A549 (cell line): ENCODE data around the gene PAEP. TPM values are rescaled to one million over a fixed set of nuclear protein-coding genes. Genes with fewer than 3 reads are reported as not detected.

Source experiments
- ATAC-seq, 2 experiments: fragments of 200-7000 bp in 1 of 2; fragments of >200 bp in 1 of 2; cut with Nextera tagmentation in 1 of 2; cut with Tn5 transposase in 1 of 2; 3 replicates each; pipeline versions ENCODE4 v1.8.0 to v1.9.1; 2018 to 2020; ENCODE audit warnings: mild to moderate bottlenecking in 1 of 2, moderate library complexity in 1 of 2
- CTCF ChIA-PET: fragments of 300-600 bp; sonication (Branson Sonifier 250); formaldehyde crosslinking; extraction: SDS; loops from one replicate; lab custom pipeline; 2021; ENCODE audit warnings: antibody characterized with exemption, inconsistent platforms; lab: Yijun Ruan, JAX
- POLR2A ChIA-PET: fragments of 350-600 bp; formaldehyde crosslinking; extraction: SDS; loops from one replicate; lab custom pipeline; 2021; ENCODE audit warnings: antibody characterized with exemption, inconsistent platforms; lab: Yijun Ruan, JAX
- DNase-seq, 2 experiments: peaks; one replicate each; pipeline versions ENCODE4 v3.0.0 to v3.0.0-alpha.2; 2011 to 2016; ENCODE audit warnings: low read depth in 1 of 2, low spot score in 1 of 2
- FAIRE-seq: peaks from 2 replicates; lab custom pipeline; 2011; peaks lifted over from hg19 to GRCh38; lab: Jason Lieb, UNC
- H3K27ac ChIP-seq, 2 experiments: fragments of >200 bp; sonication (Bioruptor Twin); formaldehyde crosslinking; 3 replicates each; pipeline ENCODE4 v1.5.1; 2016 to 2017
- H3K4me1 ChIP-seq: fragments of >200 bp; sonication (Bioruptor Twin); formaldehyde crosslinking; 3 replicates; pipeline ENCODE4 v1.6.1; 2016
- H3K4me2 ChIP-seq: fragments of >200 bp; sonication (Bioruptor Twin); formaldehyde crosslinking; 3 replicates; pipeline ENCODE4 v1.6.1; 2016
- H3K4me3 ChIP-seq: fragments of >200 bp; sonication (Bioruptor Twin); formaldehyde crosslinking; 3 replicates; pipeline ENCODE4 v1.5.1; 2016
- H3K9me3 ChIP-seq: fragments of >200 bp; sonication (Bioruptor Twin); formaldehyde crosslinking; 3 replicates; pipeline ENCODE4 v1.6.1; 2016
- BCL3 ChIP-seq: fragments of >200 bp; sonication (Bioruptor Twin); formaldehyde crosslinking; IDR thresholded peaks from 3 replicates; pipeline ENCODE4 v1.6.1; 2016
- BHLHE40 ChIP-seq: IDR thresholded peaks from 2 replicates; pipeline ENCODE4 v1.6.1; 2012; ENCODE audit warnings: low read depth, low read length, inconsistent platforms
- CBX2 ChIP-seq: fragments of 200-600 bp; sonication (generic); IDR thresholded peaks from 2 replicates; pipeline ENCODE4 v1.6.1; 2016; ENCODE audit warnings: low read depth, mild to moderate bottlenecking, borderline replicate concordance
- CEBPB ChIP-seq, 2 experiments: fragments of >200 bp in 1 of 2; sonication (Bioruptor Twin) in 1 of 2; formaldehyde crosslinking in 1 of 2; IDR thresholded peaks; 2 replicates each; pipeline ENCODE4 v1.6.1; 2012 to 2016
- EHMT2 ChIP-seq: fragments of 200-600 bp; sonication (generic); IDR thresholded peaks from 2 replicates; pipeline ENCODE4 v1.6.1; 2016; ENCODE audit warnings: antibody characterized with exemption, low read depth, mild to moderate bottlenecking, moderate library complexity
- ELK1 ChIP-seq: fragments of 150-350 bp; IDR thresholded peaks from 2 replicates; pipeline ENCODE4 v1.6.1; 2014; ENCODE audit warnings: low read depth, mild to moderate bottlenecking, low read length
- HDAC2 ChIP-seq: fragments of 200-600 bp; sonication (generic); IDR thresholded peaks from 2 replicates; pipeline ENCODE4 v1.6.1; 2016
- HEYL ChIP-seq: fragments of 250-450 bp; sonication (Bioruptor Pico); IDR thresholded peaks from 2 replicates; pipeline ENCODE4 v1.8.0; 2021; ENCODE audit warnings: mild to moderate bottlenecking, moderate library complexity
- HOXA7 ChIP-seq: fragments of 250-450 bp; sonication (Bioruptor Pico); IDR thresholded peaks from 2 replicates; pipeline ENCODE4 v1.5.0; 2020; ENCODE audit warnings: mild to moderate bottlenecking, moderate library complexity
- HOXB13 ChIP-seq: fragments of 250-450 bp; sonication (Bioruptor Pico); IDR thresholded peaks from 2 replicates; pipeline ENCODE4 v1.5.0; 2020; ENCODE audit warnings: low read depth, mild to moderate bottlenecking, moderate library complexity
- KDM5A ChIP-seq: fragments of 200-600 bp; sonication (generic); IDR thresholded peaks from 2 replicates; pipeline ENCODE4 v1.6.1; 2016; ENCODE audit warnings: antibody characterized with exemption, mild to moderate bottlenecking
- MAFK ChIP-seq: fragments of 450-650 bp; IDR thresholded peaks from 2 replicates; pipeline ENCODE4 v1.6.1; 2014; ENCODE audit not compliant: partially characterized antibody
- MAX ChIP-seq: IDR thresholded peaks from 2 replicates; pipeline ENCODE4 v1.6.1; 2012
- PBX3 ChIP-seq: IDR thresholded peaks from 2 replicates; pipeline ENCODE4 v1.6.1; 2012
- RAD21 ChIP-seq, 2 experiments: fragments of >200 bp in 1 of 2; sonication (Bioruptor Twin) in 1 of 2; formaldehyde crosslinking in 1 of 2; IDR thresholded peaks in 1 of 2; conservative IDR thresholded peaks in 1 of 2; 2 replicates in 1 of 2; 3 replicates in 1 of 2; pipeline ENCODE4 v1.6.1; 2012 to 2018; ENCODE audit warnings: inconsistent platforms in 1 of 2
- RARB ChIP-seq: fragments of 250-450 bp; sonication (Bioruptor Pico); IDR thresholded peaks from 2 replicates; pipeline ENCODE4 v1.8.0; 2021; ENCODE audit warnings: mild to moderate bottlenecking, moderate library complexity
- RFX5 ChIP-seq: fragments of 450-650 bp; IDR thresholded peaks from 2 replicates; pipeline ENCODE4 v1.7.1; 2014; ENCODE audit warnings: antibody characterized with exemption, mild to moderate bottlenecking, moderate library complexity
- RNF2 ChIP-seq: fragments of 200-600 bp; sonication (generic); IDR thresholded peaks from 2 replicates; pipeline ENCODE4 v1.6.1; 2016; ENCODE audit warnings: low read depth, mild to moderate bottlenecking, antibody characterized with exemption, moderate library complexity, borderline replicate concordance
- SREBF2 ChIP-seq: fragments of 450-650 bp; IDR thresholded peaks from 2 replicates; pipeline ENCODE4 v1.6.1; 2014; ENCODE audit warnings: mild to moderate bottlenecking, moderate library complexity
- TP53 ChIP-seq: fragments of 250-450 bp; sonication (Bioruptor Pico); IDR thresholded peaks from 2 replicates; pipeline ENCODE4 v1.5.0; 2021; ENCODE audit warnings: mild to moderate bottlenecking, moderate library complexity
- ZFP36 ChIP-seq: fragments of 450-650 bp; IDR thresholded peaks from 2 replicates; pipeline ENCODE4 v1.6.1; 2014; ENCODE audit warnings: borderline replicate concordance; ENCODE audit not compliant: partially characterized antibody
- ZNF302 ChIP-seq: fragments of 250-450 bp; sonication (Bioruptor Pico); IDR thresholded peaks from 2 replicates; pipeline ENCODE4 v1.9.0; 2021; ENCODE audit warnings: inconsistent platforms, mild to moderate bottlenecking, moderate library complexity
- ZSCAN20 ChIP-seq: fragments of 250-450 bp; sonication (Bioruptor Pico); IDR thresholded peaks from 2 replicates; pipeline ENCODE4 v1.8.0; 2022; ENCODE audit warnings: mild to moderate bottlenecking, moderate library complexity
- WGBS: methylation state at CpG from one replicate; pipeline ENCODE4 v1.1.6; 2017; ENCODE audit errors: missing lambda C conversion rate; 5-methylcytosine and 5-hydroxymethylcytosine counted together
- polyA plus RNA-seq, 4 experiments: library from polyadenylated mRNA; depleted of rRNA in 3 of 4; stranded (reverse); fragments of >200 nt; fragmentation: RNase III in 1 of 4; extraction: RNeasy Plus Mini Kit Qiagen cat#74134 plus additional on column Dnase treatment in 1 of 4; gene quantifications; 2 replicates in 3 of 4; 3 replicates in 1 of 4; pipeline ENCODE4 v1.2.3, GENCODE V29; 2011 to 2017
- TF ChIP-seq, protein P1 (sequence below): fragments of >200 bp; sonication (Bioruptor Twin); formaldehyde crosslinking; IDR thresholded peaks from 2 replicates; pipeline ENCODE4 v1.6.1; 2016
- TF ChIP-seq, protein P2 (sequence below): fragments of 250-450 bp; sonication (Bioruptor Pico); IDR thresholded peaks from 2 replicates; pipeline ENCODE4 v1.5.0; 2021; ENCODE audit warnings: mild to moderate bottlenecking, moderate library complexity, borderline replicate concordance

Gene PAEP
- polyA plus RNA-seq, 2 of the 4 experiments (the other 2 are of a cell fraction) = not detected

- TF ChIP-seq ELK1 = no peak
Measured at GRCh38 chr9:135520916-135521607, 40.5 kb upstream of the PAEP start, which contains the start of gene LCN1 (continued).

- TF ChIP-seq, protein P1, sequence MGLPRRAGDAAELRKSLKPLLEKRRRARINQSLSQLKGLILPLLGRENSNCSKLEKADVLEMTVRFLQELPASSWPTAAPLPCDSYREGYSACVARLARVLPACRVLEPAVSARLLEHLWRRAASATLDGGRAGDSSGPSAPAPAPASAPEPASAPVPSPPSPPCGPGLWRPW = no peak
- TF ChIP-seq BHLHE40 (no peak), EHMT2 (no peak), ELK1 (no peak), MAFK (no peak), HOXB13 (CRISPR knock-in tag) (no peak), CBX2 (no peak), KDM5A (no peak), CEBPB (IDR thresholded peaks at IDR 0.05) (no peak), RNF2 (no peak), RFX5 (no peak), HEYL (CRISPR knock-in tag) (no peak), RARB (CRISPR knock-in tag) (no peak)
- TF ChIP-seq, protein P2, sequence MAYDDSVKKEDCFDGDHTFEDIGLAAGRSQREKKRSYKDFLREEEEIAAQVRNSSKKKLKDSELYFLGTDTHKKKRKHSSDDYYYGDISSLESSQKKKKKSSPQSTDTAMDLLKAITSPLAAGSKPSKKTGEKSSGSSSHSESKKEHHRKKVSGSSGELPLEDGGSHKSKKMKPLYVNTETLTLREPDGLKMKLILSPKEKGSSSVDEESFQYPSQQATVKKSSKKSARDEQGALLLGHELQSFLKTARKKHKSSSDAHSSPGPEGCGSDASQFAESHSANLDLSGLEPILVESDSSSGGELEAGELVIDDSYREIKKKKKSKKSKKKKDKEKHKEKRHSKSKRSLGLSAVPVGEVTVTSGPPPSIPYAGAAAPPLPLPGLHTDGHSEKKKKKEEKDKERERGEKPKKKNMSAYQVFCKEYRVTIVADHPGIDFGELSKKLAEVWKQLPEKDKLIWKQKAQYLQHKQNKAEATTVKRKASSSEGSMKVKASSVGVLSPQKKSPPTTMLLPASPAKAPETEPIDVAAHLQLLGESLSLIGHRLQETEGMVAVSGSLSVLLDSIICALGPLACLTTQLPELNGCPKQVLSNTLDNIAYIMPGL = no peak
- TF ChIP-seq, all 56 proteins: peak for 0
- H3K4me1 ChIP-seq = peaks cover 7% of the 10 kb centered on the region; the same call in 1 of the 3 replicates
- H3K4me2 ChIP-seq = no peak overlapping the region
- CTCF ChIA-PET = no interaction called here
- FAIRE-seq (no peak), ATAC-seq (no peak), DNase-seq (no peak)
- H3K4me3 ChIP-seq = no peak overlapping the region
- H3K27ac ChIP-seq = no peak overlapping the region
- 70% methylated on average over 7 of the region's 11 CpGs for WGBS
- H3K9me3 ChIP-seq = no peaks in the 10 kb centered on the region
- POLR2A ChIA-PET = no interaction called here
Measured at GRCh38 chr9:135521608-135522095, 39.9 kb upstream of the PAEP start.

DNA sequence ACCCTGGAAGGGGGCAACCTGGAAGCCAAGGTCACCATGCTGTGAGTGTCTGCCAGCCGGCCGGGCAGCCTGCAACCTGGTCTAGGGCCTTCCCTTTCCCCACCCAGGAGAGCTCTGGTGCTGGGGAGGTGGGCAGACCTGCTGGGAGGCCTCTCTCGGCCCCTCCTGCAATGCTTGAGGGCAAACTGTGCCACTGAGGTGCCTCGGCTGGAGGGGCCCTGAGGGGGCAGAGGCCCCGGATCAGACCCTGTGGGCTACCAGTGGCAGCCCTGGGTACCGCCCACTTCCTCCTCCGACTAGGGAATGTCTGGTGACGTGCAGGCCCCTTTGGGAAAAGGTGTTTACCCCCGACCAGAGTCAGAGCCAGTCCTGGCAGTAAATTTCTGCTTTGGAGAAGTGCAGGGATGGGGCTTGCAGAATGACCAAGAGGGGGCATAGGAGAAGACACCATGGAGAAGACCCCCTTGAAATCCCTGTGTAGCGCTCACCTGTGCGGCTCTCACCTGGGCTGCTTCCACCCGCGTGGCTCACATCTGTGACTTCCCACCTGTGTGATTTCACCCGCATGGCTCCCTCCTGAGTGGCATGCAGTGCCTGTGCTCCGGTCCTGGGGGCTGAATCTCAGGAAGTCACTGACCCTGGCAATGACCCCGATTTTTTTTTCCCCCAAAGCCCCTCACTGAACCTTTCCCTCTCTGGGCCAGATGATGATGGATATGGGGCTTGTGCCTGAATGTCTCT, 39.2 kb upstream of the PAEP start:
- ChIA-PET POLR2A (no interaction called here), CTCF (no interaction called here)
- H3K4me1 ChIP-seq = peaks cover 10% of the 10 kb centered on the region; the same call in 1 of the 3 replicates
- no peak overlapping the region for H3K4me3 ChIP-seq
- no peaks in the 10 kb centered on the region for H3K9me3 ChIP-seq
- 71% methylated on average over 8 of the region's 16 CpGs for whole genome bisulfite sequencing
- H3K27ac ChIP-seq = no peak overlapping the region
- no peak for DNase-seq
- TF ChIP-seq SREBF2 (no peak), HOXA7 (CRISPR knock-in tag) (no peak), PBX3 (no peak), BCL3 (no peak), ZNF302 (CRISPR knock-in tag) (no peak), ZSCAN20 (CRISPR knock-in tag) (no peak), MAX (no peak), TP53 (CRISPR knock-in tag) (no peak), RAD21 (conservative IDR thresholded peaks at IDR 0.05 in 1 of 2, IDR thresholded peaks at IDR 0.05 in 1 of 2) (no peak), HDAC2 (no peak), HEYL (CRISPR knock-in tag) (no peak), ZFP36 (no peak), EHMT2 (no peak), HOXB13 (CRISPR knock-in tag) (no peak)
- TF ChIP-seq, all 56 proteins: peak for 0
- no peak overlapping the region for H3K4me2 ChIP-seq
- FAIRE-seq (no peak), ATAC-seq (no peak)
